ENCODE results near the gene SMO.
A peak's percentile ranks its signal among the peaks of the same experiment; 100 is the strongest.

Gene SMO

DNA sequence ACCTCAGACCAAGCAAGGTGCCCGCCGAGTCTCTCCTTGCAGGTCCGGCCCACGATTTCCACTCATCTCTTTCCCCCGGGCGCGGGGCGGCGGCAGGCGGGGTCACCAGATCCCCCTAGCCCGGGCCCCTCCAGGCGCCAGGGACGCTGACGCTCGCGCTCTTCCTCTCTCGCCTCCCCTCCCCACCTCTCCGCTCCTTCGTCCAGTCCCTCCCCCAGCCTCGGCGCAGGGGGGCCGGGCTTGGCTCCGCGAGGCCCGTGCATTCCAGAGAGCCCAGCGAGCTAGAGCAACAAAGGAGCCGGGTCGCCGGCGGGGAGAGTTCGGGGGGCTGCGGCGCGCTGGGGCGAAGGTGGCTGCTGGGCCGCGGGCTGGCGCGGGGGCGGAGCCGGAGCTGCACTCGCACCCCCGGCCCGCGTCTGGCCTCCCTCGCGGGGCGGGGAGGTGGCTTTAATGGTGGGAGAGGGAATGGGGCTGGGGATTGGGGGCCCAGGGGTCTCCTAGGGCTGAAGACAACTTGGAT, at the start of gene SMO:
SMO (plus strand) TSS at position 262 of the 520 bp plus-strand sequence. CDS start 519 bp downstream, outside the sequence.
- no peak for DNase-seq

DNA sequence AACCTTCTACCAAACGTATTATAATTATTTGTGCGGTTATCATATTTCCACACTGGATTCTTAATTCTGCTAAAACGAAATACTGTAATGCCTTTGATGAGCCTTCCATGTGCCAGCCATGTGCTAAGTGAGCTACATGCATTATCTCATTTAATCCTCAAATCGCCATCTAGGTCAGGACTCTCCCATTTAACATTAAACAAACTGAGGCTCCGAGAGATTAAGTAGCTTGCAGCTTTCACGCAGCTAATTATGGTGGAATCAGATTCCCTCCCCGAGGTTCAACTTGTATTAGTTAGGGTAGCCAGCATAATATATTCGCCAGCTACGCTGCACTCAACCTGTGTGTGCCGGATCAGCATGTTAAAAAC, 44.7 kb upstream of the SMO start:
- DNase-seq: no peak

DNA sequence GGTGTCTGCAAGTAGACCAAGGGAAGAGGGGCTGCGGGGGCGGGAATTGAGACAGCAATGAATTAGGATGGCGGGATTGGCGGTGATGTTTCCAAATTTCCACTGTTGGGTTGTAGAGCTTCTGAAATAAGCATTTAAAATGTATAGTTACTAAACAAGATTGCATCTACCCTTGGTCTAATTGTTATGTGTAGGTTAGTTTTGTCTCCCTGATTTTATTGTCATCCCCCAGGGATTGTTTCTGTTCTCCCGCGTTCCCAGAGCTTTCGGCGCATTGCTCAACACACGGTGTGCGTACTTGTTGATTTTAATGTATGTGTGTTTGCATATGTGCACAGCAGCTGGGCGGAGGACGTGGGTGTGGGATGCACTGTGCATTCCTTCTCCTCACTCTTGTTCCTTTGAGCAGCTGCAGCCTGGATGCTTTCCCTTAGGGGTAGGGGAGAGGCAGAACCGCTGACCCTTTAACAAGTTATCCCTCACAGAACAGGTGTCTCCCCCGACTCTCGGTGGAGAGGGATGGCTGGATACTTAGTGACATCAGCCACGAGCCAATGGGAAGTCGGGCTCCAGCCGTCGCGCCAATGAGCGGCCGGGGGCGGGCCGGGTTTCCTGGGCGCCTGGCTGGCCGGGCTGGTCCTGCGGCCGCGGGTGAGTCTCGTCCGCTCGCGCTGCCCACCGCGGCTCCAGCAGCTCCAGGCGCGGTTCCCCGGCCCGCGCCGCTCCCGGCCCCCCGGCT, 44.2 kb upstream of the SMO start, which contains the start of gene TSPAN33:
TSPAN33 (plus strand) TSS at position 613 of the 739 bp plus-strand sequence. CDS start 274 bp downstream, outside the sequence.
- peak; percentile 54 to 55 for DNase-seq

DNA sequence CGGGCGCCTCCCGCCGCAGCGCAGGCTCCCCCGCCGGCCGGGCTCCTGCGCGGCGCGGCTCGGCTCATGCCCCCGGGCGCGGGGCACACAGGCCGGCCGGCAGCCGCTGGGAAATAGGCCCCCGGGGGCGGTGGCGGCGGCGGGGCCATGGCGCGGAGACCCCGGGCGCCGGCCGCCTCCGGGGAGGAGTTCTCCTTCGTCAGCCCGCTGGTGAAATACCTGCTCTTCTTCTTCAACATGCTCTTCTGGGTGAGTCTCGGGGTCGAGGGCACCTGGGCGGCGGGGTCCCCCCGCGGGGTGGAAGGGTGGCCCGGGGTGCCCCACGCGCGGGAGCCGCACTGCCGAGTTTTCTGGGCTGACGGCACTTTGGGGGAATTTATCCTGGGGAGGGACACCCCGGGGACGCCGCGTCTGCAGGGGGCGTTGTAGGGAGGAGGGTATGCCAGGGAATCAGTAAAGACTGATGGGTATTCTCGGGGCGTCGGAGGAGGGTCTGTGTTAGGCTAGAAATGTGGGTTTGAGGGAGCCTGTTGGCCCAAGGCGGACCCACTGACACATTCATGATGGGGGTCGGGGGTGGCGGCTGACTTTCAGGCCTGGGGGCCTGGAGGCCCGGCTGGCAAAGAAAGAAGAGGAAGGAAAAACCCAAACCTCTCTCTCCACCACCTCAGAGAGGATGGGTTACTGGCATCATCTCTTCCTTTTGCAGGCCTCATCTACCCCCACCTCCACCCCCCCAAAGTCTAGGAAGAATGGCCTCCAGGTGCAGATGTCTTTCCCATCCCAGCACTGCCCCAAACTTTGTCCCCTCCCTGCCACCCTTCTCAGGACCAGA, 43.4 kb upstream of the SMO start:
- DNase-seq: no peak

DNA sequence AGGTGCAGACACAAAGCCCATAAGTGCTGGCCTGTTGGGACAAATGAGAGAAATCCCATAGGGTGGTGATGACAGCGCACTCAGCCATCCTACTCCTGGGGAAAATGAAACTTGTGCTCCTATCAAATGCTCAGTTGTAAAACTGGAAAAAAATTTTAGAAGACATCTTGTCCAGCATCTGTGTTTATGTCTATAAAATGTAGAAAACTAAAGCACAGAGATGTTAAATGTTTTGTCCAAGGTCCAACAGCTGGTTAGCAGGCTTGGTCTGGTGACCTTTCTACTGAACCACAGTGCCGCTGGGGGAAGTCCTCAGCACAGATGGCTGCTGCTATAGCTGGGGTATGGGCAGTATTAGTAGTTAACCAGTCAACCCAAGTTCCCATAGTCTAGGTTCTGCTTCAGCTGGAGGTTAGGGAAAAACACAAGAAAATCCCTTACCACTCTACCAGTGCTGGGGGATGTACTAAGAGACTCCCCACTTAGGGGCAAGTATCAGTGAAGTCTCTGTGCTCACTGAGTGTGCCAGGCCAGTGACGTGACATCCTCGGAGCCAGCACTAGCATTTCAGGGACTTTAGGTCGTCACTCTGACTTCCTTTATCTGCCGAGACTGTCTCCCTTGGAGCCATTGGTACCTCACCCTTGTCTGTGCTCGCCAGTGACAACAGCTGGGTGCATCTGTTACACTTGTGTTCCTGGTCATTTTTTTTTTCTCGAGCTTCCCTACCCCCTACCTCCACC, 42.0 kb upstream of the SMO start:
- no peak for DNase-seq

DNA sequence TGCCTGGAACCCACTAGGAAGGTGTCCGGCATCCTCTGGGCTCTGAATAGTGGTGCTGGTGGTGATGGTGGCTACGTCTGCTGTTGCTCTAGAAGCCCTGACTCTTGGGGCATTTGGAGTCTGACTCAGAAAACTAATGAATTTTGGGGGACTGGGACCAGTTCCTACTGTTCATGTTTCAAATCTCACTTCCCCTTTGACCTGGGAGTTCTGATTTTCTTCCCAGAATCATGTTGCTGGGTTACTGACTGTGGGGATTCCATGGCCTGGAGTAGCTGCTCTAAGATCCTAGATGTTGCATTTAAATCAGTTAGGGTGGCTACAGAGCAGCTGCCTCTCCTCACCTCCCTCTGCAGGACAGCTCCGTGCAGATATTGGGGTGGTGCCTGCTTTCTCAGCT, 40.7 kb upstream of the SMO start:
- DNase-seq: no peak

DNA sequence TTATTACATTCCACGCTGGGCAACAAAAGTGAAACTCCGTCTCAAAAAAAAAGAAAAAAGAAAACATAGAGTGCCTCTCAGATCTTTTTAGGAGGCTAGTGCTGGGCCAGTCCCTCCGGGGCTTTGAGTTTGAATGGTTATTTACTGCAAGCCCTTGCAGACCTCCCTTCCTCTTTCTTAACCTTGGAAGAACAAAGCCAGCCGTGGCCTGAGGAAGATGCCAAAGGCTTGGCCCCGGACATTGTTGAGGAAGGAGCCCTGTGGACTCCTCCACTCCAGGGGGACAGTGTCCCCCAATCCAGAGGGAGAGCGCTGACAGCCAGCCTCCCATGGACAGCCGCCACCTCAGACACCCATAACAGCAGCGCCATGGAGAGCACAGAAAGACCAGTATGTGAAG, 38.9 kb upstream of the SMO start:
- DNase-seq: no peak

GRCh38 chr7:129150199-129150996, 38.0 kb upstream of the SMO start:
- DNase-seq: no peak

DNA sequence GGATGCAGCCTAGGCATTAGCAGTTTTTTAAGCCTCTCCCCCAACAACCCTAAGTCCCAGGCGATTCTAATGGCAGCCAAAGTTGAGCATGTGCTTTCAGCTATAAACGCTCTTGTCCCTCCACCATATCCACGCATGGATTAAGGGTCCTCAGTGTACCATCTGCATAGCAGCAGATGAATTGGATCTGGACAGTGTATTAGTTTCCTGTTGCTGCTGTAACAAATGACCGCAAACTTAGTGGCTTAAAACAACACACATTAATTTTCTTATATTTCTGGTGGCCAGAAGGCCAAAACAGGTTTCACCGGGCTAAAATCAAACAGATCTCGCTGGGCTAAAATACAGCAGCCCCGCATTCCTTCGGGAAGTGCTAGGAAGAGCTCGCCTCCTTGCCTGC, 30.8 kb upstream of the SMO start:
- DNase-seq: no peak

DNA sequence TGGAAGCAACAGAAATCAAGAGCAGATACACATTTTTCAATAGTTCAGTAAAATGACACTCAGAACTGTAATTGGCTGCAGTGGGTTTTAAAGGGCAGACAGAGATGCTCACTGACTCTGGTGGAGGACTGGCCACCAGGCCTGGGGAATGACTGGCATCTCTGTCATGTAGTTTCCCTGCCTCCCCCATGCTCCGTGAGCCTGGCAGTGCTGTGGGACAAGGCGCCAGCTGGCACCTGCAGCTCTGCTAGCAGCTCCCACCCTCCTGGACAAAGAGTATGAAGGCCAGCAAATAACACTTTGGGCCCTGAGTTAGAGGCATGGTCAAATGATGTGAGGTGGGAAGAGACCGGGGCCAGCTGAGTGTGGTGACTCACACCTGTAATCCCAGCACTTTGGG, 28.9 kb upstream of the SMO start:
- no peak for DNase-seq

GRCh38 chr7:129160161-129160905, 28.1 kb upstream of the SMO start:
- DNase-seq: no peak

DNA sequence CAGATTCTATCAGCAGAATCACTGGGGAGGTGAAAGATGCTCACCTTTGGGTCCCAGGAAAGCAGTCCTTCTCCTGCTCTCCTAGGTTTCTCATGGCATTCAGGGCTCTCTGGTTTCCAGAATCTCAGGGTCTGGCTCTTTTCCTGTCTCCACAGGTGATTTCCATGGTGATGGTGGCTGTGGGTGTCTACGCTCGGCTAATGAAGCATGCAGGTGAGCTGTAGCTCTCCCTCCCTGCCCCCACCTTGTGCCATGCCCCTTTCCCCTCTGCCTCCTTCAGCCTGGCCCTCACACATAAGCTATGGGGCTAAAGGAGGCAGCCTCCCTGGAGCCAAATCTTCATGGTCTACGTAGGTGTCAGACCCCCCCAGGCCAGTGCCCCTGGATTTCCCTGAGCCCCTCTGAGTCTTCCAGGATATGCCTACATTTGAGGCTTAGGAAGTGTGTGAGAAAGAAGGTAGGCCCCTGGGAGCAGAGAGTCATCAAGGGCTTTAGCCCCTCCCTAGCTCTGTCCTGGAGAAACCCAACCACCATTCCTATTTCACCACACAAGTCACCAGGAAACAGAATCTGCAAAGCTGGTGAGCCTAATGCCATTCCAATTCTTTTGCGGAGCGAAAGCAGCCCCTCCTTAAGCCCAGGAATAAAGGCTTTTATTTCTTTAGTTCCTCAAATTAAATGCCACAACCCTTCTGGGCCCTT, 26.8 kb upstream of the SMO start:
- DNase-seq: no peak

- DNase-seq: no peak
Observed at GRCh38 chr7:129162732-129163131, 25.7 kb upstream of the SMO start.

GRCh38 chr7:129163875-129164544, 24.4 kb upstream of the SMO start:
- peak; percentile 58 to 69 for DNase-seq

DNA sequence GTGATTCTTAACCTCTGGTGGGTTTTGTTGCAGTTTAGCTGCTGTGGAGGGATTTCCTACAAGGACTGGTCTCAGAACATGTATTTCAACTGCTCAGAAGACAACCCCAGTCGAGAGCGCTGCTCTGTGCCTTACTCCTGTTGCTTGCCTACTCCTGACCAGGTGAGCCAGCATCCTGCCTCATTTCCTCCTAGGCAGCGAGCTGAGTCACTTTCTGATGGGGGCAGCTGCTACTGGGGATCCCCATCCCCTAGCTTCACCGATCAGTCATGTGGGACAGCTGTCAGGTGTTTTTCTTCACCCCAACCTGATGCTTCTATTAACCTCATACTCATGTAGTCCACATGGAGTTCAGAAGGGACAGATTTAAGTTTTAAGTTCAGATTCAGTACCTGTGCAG, 21.7 kb upstream of the SMO start:
- DNase-seq: no peak

DNA sequence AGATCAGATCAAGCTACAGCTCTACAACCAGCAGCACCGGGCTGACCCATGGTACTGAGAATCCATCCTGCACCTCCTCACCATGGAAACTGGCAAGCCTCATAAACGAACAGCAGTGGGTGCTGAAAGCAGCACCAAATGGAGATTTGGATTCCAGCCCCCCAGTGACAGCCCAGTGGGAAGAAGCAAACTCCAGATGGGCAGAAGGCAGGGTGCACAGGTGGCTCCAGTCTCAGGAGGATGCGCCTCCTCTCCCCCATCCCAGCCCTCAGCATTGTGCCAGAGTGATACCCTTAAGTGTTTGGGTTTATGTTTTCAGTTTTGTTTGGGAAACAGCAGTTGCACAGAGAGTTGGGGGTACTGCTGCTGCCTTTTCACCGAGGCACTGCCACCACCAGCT, 20.6 kb upstream of the SMO start:
- DNase-seq: no peak

- DNase-seq: no peak
Observed at GRCh38 chr7:129168231-129169021, 20.0 kb upstream of the SMO start.

GRCh38 chr7:129169171-129169671, 19.2 kb upstream of the SMO start:
- DNase-seq: no peak
